GM12873 (cell line): ENCODE data around the gene PRDM15.

Experiments used
- TF ChIP-seq, protein P1 (sequence below): IDR thresholded peaks from 2 replicates; pipeline ENCODE4 v1.5.1; 2012; ENCODE audit warnings: low read depth, mild to moderate bottlenecking, moderate library complexity, low read length, control low read depth; ENCODE audit not compliant: insufficient read depth; ENCODE audit errors: missing control alignments

Gene PRDM15

DNA sequence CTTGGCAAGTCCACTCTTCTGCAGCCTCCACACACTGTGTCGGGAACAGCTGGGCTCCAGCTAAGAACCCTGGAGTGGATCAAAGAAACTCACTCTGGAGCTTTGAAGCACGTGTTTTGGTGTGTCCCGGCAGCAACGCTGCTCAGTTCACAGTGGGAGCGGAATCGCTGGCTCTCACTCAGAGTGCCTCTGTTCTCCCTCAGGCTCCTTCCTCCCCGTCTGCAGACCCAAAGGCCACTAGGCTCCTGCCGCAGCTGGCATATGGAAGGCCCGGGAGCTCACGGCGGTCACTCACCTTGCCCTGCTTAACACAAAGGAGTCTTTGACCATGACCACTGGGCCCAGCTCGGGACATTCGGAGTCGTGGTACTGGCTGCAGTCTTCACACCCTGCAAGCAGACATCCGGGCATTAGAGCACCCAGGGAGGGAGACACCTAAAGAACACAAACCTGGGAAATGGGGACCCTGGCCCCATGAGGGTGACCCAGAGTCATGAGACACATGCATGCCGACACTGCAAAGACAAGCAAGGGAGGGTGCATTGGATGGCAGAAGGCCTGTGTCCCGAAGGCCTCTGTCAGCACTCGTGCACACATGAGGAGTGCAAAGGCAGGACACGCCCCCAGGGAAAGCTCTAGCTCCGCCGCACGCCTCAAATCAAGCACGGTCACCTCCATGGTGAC, 19.7 kb downstream of the PRDM15 start:
- TF ChIP-seq, protein P1, sequence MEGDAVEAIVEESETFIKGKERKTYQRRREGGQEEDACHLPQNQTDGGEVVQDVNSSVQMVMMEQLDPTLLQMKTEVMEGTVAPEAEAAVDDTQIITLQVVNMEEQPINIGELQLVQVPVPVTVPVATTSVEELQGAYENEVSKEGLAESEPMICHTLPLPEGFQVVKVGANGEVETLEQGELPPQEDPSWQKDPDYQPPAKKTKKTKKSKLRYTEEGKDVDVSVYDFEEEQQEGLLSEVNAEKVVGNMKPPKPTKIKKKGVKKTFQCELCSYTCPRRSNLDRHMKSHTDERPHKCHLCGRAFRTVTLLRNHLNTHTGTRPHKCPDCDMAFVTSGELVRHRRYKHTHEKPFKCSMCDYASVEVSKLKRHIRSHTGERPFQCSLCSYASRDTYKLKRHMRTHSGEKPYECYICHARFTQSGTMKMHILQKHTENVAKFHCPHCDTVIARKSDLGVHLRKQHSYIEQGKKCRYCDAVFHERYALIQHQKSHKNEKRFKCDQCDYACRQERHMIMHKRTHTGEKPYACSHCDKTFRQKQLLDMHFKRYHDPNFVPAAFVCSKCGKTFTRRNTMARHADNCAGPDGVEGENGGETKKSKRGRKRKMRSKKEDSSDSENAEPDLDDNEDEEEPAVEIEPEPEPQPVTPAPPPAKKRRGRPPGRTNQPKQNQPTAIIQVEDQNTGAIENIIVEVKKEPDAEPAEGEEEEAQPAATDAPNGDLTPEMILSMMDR: no peak

DNA sequence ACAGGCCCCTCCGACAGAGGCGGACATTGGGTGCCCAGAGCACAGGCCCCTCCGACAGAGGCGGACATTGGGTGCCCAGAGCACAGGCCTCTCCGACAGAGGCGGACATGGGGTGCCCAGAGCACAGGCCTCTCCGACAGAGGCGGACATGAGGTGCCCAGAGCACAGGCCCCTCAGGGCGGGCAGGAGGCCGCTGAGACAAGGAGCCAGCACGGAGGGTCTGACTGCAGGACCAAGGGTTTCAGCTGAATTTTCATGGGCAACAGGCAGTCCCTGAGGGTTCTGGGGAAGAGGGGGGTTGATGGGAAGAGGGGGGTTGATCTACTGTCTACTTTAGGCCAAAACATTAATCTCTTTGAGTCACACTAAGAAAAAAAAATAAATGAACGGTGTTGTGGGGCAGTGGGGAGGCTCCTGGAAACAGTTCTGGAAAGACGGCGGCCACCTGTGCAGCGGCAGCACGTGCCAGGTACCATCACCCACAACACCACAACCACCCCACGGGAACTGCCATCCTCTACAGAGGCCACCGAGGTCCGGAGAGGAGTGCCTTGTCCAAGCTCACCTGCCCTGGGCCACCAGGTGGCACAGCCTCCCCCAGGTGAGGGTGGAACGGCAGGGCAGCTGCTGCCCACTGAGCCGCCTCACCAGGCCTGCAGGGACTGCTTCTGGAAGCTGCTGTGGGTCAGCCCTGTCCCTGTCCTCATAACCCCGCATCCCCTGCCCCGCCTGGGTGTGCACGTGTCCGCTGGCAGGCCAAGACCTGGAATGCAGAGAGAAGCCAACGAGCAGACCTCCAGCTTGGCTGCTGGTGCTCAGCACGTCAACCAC, 20.5 kb downstream of the PRDM15 start:
- TF ChIP-seq, protein P1: no peak

DNA sequence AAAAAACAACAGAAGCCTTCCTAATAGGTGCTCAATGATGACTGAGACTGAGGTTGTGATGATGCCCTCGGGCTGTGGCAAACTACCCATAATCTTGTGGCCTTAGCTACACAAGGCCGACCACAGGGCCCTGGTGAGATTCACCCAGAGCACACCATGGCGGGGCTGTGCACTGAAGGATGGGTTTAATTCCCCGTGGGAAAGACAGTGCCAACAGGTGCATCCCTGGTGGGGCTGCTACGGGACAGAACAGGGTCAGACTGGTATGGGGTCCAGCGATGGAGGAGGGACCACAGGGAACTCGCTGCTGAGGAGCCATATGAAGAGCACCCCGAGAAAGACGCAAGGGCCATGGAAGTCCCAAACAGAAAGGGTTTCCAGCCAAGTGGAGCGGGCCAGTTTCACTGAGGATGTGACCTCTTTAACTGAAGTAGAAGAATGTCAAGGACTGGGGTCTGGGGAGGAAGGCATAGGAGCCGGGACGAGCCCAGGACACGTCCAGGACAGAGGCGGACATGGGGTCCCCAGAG, 21.3 kb downstream of the PRDM15 start:
- TF ChIP-seq, protein P1: no peak

DNA sequence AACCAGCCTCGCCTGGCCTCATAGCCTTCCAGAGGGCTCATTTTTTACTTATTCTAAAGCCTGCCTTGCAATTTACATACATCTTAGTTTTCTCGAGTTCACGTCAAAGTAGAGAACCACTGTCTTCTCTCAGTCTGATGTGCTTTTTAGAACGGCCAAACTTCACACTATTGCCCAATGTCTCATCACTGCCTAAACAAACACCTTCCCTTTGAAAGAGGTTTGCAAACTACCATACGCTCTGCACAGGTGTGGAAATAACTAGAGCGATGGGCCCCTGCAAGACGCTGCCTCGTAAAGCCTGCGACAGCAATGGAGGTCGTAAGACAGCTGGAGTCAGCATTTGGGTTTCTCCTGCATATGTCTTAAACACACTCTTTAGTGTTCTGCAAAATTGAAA, 22.6 kb downstream of the PRDM15 start:
- TF ChIP-seq, protein P1: no peak

DNA sequence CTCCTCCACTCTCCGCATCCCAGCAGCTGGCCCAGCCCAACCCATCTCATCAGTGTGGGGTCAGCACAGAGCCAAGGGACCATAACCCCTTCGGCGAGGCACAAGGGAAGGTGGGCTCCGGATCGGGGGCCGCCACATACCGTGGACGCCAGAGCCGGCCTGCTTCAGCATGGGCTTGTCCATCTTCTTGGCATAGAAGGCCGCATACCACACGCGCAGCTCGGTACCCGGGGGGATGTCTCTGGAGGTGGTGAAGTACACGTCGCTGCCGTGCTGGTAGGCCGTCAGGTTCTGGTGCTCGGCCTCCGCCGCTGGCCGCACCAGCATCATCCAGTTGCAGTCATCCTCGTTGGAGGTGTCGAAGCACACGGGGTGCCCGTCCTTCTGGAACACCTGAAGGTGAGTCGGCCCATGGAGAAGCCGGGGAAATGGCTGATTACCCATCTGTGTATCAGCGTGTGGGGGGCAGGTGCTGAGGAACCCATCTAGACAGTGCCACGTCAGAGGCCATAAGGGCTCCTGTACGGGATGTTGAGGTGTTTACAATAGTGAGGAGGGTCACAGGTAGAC, 24.6 kb downstream of the PRDM15 start:
- TF ChIP-seq, protein P1: no peak

DNA sequence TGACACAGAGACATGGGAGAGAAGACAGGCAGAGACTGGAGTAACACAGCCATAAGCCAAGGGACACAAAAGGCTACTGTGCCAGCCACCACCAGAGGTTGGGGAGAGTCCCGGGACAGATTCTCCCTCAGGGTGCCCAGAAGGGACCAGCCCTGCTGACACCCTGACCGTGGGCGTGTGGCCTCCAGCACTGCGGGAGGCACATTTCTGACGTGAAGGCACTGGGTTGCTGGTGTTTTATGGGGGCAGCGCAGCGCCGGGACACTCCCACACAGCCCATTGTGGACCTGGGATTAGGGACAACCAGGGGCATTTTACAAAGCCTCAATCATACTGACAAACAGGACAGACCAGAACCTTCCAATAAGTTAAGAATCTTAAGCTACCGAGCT, 26.2 kb downstream of the PRDM15 start:
- TF ChIP-seq, protein P1: no peak

DNA sequence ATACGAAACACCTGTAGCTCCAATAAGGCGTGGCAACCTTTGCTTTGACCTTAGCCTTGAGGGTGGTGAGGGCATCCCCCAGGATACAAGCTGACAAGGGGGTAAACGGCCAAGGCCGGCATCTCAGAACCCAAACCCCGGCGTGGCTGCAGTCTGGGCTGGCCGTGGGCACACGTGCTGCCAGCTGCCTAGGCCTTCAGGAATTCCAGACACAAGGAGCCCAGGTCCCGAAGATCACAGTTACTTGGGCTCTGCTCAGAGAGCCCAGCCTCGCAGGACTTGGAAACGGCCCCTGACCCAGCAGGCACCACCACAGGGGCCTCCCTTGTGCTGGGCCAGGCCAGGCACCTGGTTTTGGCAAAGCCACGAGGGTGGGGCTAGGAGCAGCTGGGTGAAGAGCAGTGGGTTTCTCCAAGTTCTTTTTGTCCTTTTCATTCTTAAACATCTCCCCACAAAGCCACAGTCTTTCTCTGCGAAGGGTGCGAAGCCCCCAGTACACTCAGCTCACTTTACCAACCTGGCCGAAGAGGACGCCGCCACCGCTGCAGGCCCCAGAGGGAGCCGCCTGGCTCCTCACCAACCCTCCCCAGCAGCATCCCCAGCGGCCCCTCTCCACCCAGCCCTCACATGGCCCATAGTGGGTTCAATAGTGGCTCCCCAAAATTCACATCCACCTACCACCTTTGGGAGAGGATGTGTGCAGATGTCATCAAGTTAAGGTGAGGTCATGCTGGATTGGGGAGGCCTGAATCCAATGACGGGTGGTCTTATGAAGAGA, 26.8 kb downstream of the PRDM15 start:
- TF ChIP-seq, protein P1: no peak
